Neutrophil (primary cell): ENCODE results near the gene PODXL.
A peak's percentile ranks its signal among the peaks of the same experiment; 100 is the strongest.

Experiments
- H3K27ac ChIP-seq: fragments of 200-600 bp; sonication (generic); 2 replicates; pipeline ENCODE4 v1.5.1; 2016; ENCODE audit warnings: mild to moderate bottlenecking, moderate library complexity
- H3K27me3 ChIP-seq: fragments of 200-600 bp; sonication (generic); 2 replicates; pipeline ENCODE4 v1.6.0; 2016; ENCODE audit warnings: mild to moderate bottlenecking
- H3K36me3 ChIP-seq: fragments of 200-600 bp; sonication (generic); 2 replicates; pipeline ENCODE4 v1.5.1; 2017
- H3K4me1 ChIP-seq, 2 experiments: fragments of 200-600 bp in 1 of 2; sonication (generic) in 1 of 2; 1 replicate in 1 of 2; 2 replicates in 1 of 2; pipeline versions ENCODE4 v1.5.1 to v1.6.1; 2013 to 2016; ENCODE audit warnings: low read depth in 1 of 2, low read length in 1 of 2, mild to moderate bottlenecking in 1 of 2, moderate library complexity in 1 of 2; ENCODE audit not compliant: control insufficient read depth in 1 of 2, insufficient read depth in 1 of 2
- H3K4me3 ChIP-seq, 2 experiments: fragments of 200-600 bp in 1 of 2; sonication (generic) in 1 of 2; 1 replicate in 1 of 2; 2 replicates in 1 of 2; pipeline ENCODE4 v1.5.1; 2013 to 2016; ENCODE audit warnings: low read depth in 1 of 2, low read length in 1 of 2, mild to moderate bottlenecking in 1 of 2, moderate library complexity in 1 of 2
- H3K9me3 ChIP-seq: fragments of 200-600 bp; sonication (generic); 2 replicates; pipeline ENCODE4 v1.5.1; 2016
- TF ChIP-seq, protein P1 (sequence below): fragments of 200-600 bp; sonication (generic); IDR thresholded peaks from 2 replicates; pipeline ENCODE4 v1.5.1; 2016; ENCODE audit warnings: antibody characterized with exemption

Gene PODXL

DNA sequence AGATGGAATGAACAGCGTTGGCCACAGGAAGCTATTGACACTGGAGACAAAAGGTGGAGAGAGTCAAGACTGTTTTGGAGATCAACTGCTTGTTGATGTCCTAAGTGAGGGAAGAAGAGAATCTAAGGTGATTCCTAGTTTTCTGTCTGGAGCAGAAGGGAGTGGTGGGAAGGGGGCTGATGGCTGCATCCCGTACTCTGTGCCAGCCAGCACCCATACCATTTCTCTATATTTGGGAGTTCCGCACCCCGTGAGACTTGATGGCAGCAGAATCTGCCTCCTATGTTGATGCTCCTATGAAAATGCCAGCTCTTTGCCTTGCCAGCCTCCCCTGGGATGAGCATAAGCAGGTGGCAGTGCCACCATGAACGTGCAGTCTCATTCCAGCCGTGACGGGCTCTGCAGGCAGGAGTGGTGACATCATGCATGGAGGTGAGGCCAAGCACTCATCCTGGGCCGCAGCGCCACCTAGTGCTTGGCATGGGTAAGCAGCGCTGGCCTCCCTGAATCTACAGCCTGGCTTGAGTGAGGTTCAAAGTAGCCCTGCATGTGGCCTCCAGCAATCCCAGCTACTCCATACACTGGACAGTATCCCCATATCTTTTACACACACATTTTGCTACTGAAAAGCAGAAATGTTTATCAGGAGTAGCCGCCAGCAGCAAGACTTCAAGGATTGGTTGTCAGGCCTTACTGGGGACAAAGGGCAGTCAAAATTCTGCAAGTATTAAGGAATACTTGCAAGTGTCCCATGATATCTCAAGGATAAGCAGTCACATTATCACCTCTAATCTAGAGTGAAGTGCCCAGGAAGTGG, 43.0 kb downstream of the PODXL start:
- no peak overlapping the region for H3K27ac ChIP-seq
- H3K9me3 ChIP-seq: no peaks in the 10 kb centered on the region
- TF ChIP-seq, protein P1, sequence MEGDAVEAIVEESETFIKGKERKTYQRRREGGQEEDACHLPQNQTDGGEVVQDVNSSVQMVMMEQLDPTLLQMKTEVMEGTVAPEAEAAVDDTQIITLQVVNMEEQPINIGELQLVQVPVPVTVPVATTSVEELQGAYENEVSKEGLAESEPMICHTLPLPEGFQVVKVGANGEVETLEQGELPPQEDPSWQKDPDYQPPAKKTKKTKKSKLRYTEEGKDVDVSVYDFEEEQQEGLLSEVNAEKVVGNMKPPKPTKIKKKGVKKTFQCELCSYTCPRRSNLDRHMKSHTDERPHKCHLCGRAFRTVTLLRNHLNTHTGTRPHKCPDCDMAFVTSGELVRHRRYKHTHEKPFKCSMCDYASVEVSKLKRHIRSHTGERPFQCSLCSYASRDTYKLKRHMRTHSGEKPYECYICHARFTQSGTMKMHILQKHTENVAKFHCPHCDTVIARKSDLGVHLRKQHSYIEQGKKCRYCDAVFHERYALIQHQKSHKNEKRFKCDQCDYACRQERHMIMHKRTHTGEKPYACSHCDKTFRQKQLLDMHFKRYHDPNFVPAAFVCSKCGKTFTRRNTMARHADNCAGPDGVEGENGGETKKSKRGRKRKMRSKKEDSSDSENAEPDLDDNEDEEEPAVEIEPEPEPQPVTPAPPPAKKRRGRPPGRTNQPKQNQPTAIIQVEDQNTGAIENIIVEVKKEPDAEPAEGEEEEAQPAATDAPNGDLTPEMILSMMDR: peak; percentile 84
- peaks cover 12% of the 10 kb centered on the region for H3K27me3 ChIP-seq
- peaks cover 0 to 4% of the 10 kb centered on the region in 2 experiments for H3K4me1 ChIP-seq
- no peaks in the 10 kb centered on the region for H3K36me3 ChIP-seq
- H3K4me3 ChIP-seq: no peak overlapping the region

DNA sequence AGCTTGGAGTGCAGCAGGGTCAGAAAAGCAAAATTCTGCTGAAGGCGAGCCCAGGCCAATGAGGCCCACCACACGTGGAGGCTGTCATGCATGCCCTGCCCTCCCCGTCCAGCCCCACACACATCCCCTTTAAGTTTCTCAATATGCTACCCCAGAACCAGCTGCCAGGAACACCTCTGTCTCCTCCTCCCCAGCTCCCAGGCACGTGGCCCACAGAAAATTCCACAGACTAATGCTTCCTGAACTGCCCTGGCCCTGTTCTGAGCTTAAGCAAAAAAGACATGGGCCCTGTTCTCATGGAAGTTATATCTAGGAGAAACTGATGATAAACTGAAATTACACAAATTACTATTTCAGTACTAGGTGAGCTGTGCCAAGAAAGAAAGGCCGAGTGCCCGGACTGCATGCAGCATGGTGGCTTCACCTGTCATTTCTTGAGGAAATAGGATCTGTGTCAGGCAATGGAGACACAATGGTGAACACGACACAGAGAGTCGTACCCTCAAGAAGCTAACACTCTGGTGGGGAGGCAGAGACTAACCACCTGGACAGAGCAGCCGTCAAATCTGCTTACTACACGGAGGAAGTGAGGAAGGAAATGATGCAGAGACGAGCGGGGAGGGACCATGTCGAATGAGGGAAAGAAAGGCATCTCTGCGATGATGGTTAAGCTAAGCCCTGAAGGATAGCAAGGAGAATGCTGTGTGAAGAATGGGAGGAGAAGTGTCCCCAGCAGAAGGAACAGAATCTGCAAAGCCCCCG, 44.5 kb downstream of the PODXL start:
- Histone ChIP-seq H3K9me3 (no peaks in the 10 kb centered on the region), H3K27me3 (peaks cover 18% of the 10 kb centered on the region), H3K27ac (no peak overlapping the region), H3K4me3 (no peak overlapping the region), H3K4me1 (peaks cover 0 to 7% of the 10 kb centered on the region in 2 experiments), H3K36me3 (no peaks in the 10 kb centered on the region)
- TF ChIP-seq, protein P1: no peak

DNA sequence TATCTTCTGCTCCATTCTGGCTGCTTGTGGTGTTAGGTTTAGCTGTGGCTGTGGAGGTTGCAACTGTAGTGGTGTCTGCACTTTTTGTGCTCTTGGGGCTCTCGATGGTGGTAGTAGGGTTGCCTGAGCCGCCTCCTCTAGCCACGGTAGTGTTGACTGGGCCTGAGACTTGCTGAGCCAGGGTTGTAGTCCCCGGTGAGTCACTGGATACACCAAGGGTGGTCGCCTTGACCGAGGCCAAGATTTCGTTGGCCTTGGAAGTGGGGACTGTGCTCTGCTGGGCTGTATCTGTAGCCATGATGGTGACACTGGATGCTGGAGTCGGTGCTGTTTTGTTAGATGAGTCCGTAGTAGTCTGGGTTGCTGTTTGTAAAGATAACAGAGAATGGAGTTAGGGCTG, 45.4 kb downstream of the PODXL start:
- no peak overlapping the region for H3K27ac ChIP-seq
- no peaks in the 10 kb centered on the region for H3K36me3 ChIP-seq
- peaks cover 18% of the 10 kb centered on the region for H3K27me3 ChIP-seq
- no peaks in the 10 kb centered on the region for H3K9me3 ChIP-seq
- TF ChIP-seq, protein P1: no peak
- H3K4me3 ChIP-seq: no peak overlapping the region
- peaks cover 0 to 7% of the 10 kb centered on the region in 2 experiments for H3K4me1 ChIP-seq

DNA sequence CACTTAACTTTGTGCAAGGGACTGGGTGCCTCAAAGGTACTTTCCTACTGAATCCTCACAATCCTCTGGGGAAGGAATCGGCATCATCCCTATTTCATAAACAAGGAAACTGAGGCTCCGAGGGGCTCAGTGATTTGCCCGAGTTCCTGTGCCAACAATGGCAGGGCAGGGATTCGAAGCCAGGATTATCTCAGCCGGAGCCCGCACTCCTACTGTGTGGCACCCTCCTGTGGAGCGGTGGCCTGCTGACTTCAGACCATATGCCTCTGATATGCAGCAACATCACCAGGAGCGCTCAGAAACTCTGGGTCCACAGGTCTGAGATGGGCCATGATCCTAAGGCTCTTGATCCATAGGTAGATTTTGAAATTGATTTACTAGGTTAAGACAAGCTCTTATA, 46.6 kb downstream of the PODXL start:
- Histone ChIP-seq H3K4me1 (peaks cover 0 to 7% of the 10 kb centered on the region in 2 experiments), H3K36me3 (no peaks in the 10 kb centered on the region), H3K27me3 (peaks cover 18% of the 10 kb centered on the region), H3K27ac (no peak overlapping the region), H3K4me3 (no peak overlapping the region), H3K9me3 (no peaks in the 10 kb centered on the region)
- TF ChIP-seq, protein P1: no peak

DNA sequence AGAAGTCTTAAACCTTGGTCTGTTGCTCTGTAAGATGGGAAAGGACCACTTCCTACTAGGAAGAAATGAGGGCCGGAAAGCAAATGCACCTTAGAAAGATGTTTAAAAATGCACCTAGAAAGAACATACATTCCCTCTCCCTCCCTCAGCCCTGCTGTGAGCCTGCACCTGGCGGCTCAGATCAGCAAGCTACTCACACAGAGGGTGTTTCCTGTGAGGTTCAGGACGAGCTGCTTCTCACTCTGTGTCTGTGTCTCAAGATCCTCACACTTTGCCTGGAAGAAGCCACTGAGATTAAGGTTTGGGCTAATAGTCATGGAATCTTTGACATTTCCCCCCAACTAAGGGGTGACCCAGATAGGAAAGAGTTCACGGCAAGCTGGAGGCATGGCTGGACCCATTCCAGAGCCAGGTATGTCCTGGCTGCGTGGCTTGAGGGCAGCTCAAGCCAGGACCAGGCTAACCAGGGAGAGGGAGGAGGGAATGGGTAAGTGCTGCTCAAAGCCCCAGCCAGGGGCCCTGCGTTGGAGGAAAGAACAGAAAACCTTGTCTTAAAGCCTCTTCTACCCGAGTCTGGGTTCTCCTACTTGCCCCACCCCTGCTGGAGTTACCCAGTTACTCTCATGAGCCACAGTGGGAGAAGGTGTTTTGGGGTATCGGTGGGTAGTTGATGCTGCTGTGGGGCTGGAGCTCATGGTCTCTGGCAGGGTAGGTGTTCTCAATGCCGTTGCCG, 47.5 kb downstream of the PODXL start:
- TF ChIP-seq, protein P1: no peak
- H3K27me3 ChIP-seq: peaks cover 18% of the 10 kb centered on the region
- no peaks in the 10 kb centered on the region for H3K9me3 ChIP-seq
- no peak overlapping the region for H3K27ac ChIP-seq
- no peak overlapping the region for H3K4me3 ChIP-seq
- H3K36me3 ChIP-seq: no peaks in the 10 kb centered on the region
- H3K4me1 ChIP-seq: peaks cover 0 to 7% of the 10 kb centered on the region in 2 experiments
